Mammary epithelial cell (primary cell): ENCODE data around the gene SLC2A5.

Experiments
- CTCF ChIP-seq, 2 donors: IDR thresholded peaks in 1 of 2; conservative IDR thresholded peaks in 1 of 2; 2 replicates each; pipeline ENCODE4 v1.5.1; 2011 to 2012; ENCODE audit warnings: inconsistent platforms in 2 of 2, low read length in 2 of 2, mild to moderate bottlenecking in 2 of 2, control low read depth in 1 of 2, low read depth in 1 of 2; ENCODE audit not compliant: insufficient read depth in 1 of 2; ENCODE audit errors: extremely low read depth in 1 of 2
- EZH2 ChIP-seq: IDR thresholded peaks from 2 replicates; pipeline ENCODE4 v1.6.1; 2012; ENCODE audit warnings: low read length, inconsistent platforms, borderline replicate concordance

- TF ChIP-seq CTCF (conservative IDR thresholded peaks at IDR 0.05 in 1 of 2, IDR thresholded peaks at IDR 0.05 in 1 of 2; ENCODE audit: extremely low read depth in 1 of 2, insufficient read depth in 1 of 2, low read depth in 1 of 2, low read length in 2 of 2) (no peak), EZH2 (no peak)
Observed at GRCh38 chr1:9038338-9038650, 31.1 kb downstream of the SLC2A5 start.
